GM10266 (cell line): ENCODE data around the gene BST1.

Source experiments
- DNase-seq: peaks from one replicate; pipeline ENCODE4 v3.0.0; 2012; ENCODE audit errors: extremely low spot score
- CTCF ChIP-seq: IDR thresholded peaks from 2 replicates; pipeline ENCODE4 v1.5.1; 2012; ENCODE audit warnings: mild to moderate bottlenecking, low read depth; ENCODE audit not compliant: control insufficient read depth, insufficient read depth; ENCODE audit errors: missing control alignments

BST1 gene

GRCh38 chr4:15744016-15744545 lies 41.2 kb downstream of the BST1 start:
- TF ChIP-seq CTCF, result no peak
- DNase-seq, result no peak

- DNase-seq, result no peak
- TF ChIP-seq CTCF, result no peak
These were observed 43.2 kb downstream of the BST1 start for GRCh38 chr4:15746110-15746509.

GRCh38 chr4:15749001-15749400 lies 46.1 kb downstream of the BST1 start:
- no peak for TF ChIP-seq CTCF
- DNase-seq, result no peak

- no peak for DNase-seq
- no peak for TF ChIP-seq CTCF
These were observed 48.3 kb downstream of the BST1 start for GRCh38 chr4:15751153-15751552.

GRCh38 chr4:15753081-15753480 lies 50.2 kb downstream of the BST1 start:
- TF ChIP-seq CTCF, result no peak
- DNase-seq, result no peak

- no peak for DNase-seq
- no peak for TF ChIP-seq CTCF
These were observed 50.9 kb downstream of the BST1 start for GRCh38 chr4:15753786-15754185.

GRCh38 chr4:15754323-15754722 lies 51.5 kb downstream of the BST1 start:
- TF ChIP-seq CTCF, result no peak
- DNase-seq, result no peak
